HCT116 (cell line): ENCODE data around the gene POLE. TPM values are rescaled to one million over a fixed set of nuclear protein-coding genes. Genes with fewer than 3 reads are reported as not detected.

Experiments used
- ATAC-seq: fragments of 200-7000 bp; cut with Tn5 transposase; 2 replicates; pipeline ENCODE4 v1.9.1; 2020; ENCODE audit warnings: mild to moderate bottlenecking, moderate library complexity
- BruUV-seq: library from RNA; stranded (reverse); fragments of 400-500 nt; replicated peaks from 2 replicates; lab custom pipeline; 2021; lab: Mats Ljungman, UMichigan
- CTCF ChIA-PET: fragments of 300-600 bp; sonication (Branson Sonifier 250); formaldehyde crosslinking; loops from one replicate; lab custom pipeline; 2021; ENCODE audit warnings: antibody characterized with exemption; lab: Charles Lee
- POLR2A ChIA-PET: fragments of 300-600, 350-600 bp; sonication (Branson Sonifier 250); formaldehyde crosslinking; loops from one replicate; lab custom pipeline; 2021; ENCODE audit warnings: antibody characterized with exemption; lab: Charles Lee
- RAD21 ChIA-PET, 2 experiments: fragments of 300-600 bp; sonication (Branson Sonifier 250); formaldehyde crosslinking; loops; one replicate each; lab custom pipeline; 2023; ENCODE audit warnings: low total read pairs in 2 of 2; ENCODE audit not compliant: uncharacterized antibody in 2 of 2, unreplicated experiment in 2 of 2, low non-redundant PET in 1 of 2; lab: Charles Lee
- DNase-seq: peaks from one replicate; pipeline ENCODE4 v3.0.0-alpha.2; 2010; ENCODE audit warnings: low read depth, low spot score
- H2AFZ ChIP-seq: fragments of 200-600 bp; shearing (Covaris generic), sonication (generic); 2 replicates; pipeline ENCODE4 v1.6.1; 2017; ENCODE audit warnings: low read depth, mixed run types, mixed read lengths, antibody characterized with exemption, low read length; ENCODE audit not compliant: poor library complexity, severe bottlenecking
- H3K27ac ChIP-seq: 2 replicates; pipeline ENCODE4 v1.5.1; 2012; ENCODE audit warnings: low read depth, low read length
- H3K27me3 ChIP-seq: fragments of 200-600 bp; sonication (generic); 2 replicates; pipeline ENCODE4 v1.6.1; 2016; ENCODE audit warnings: mixed run types, low read length, mixed read lengths; ENCODE audit not compliant: insufficient read depth
- H3K36me3 ChIP-seq, 2 experiments: fragments of 200-500 bp in 1 of 2; fragments of 200-600 bp in 1 of 2; sonication (Bioruptor generic) in 1 of 2; sonication (generic) in 1 of 2; 2 replicates each; pipeline versions ENCODE4 v1.5.1 to v1.6.1; 2014 to 2016; ENCODE audit warnings: low read length in 2 of 2, inconsistent platforms in 1 of 2, mixed read lengths in 1 of 2, mixed run types in 1 of 2; ENCODE audit not compliant: insufficient read depth in 2 of 2, control insufficient read depth in 1 of 2
- H3K4me1 ChIP-seq, 2 experiments: fragments of 200-600 bp in 1 of 2; sonication (generic) in 1 of 2; 2 replicates each; pipeline versions ENCODE4 v1.5.1 to v1.6.1; 2012 to 2017; ENCODE audit warnings: low read length in 2 of 2, inconsistent platforms in 1 of 2, mild to moderate bottlenecking in 1 of 2, mixed read lengths in 1 of 2, mixed run types in 1 of 2, moderate library complexity in 1 of 2; ENCODE audit not compliant: insufficient read depth in 2 of 2, control insufficient read depth in 1 of 2
- H3K4me2 ChIP-seq: fragments of 200-600 bp; sonication (generic); 2 replicates; pipeline ENCODE4 v1.6.1; 2017; ENCODE audit warnings: mixed run types, low read length, mixed read lengths
- H3K4me3 ChIP-seq, 2 experiments: fragments of 200-600 bp in 1 of 2; sonication (generic) in 1 of 2; replicated peaks in 1 of 2; 2 replicates each; pipeline ENCODE4 v1.5.1; 2011 to 2016; ENCODE audit warnings: low read length in 2 of 2, control low read depth in 1 of 2, low read depth in 1 of 2, mild to moderate bottlenecking in 1 of 2, mixed read lengths in 1 of 2, mixed run types in 1 of 2
- H3K79me2 ChIP-seq: fragments of 200-600 bp; sonication (generic); 2 replicates; pipeline ENCODE4 v1.6.1; 2017; ENCODE audit warnings: mild to moderate bottlenecking, mixed run types, low read length, moderate library complexity, mixed read lengths; ENCODE audit not compliant: insufficient read depth
- H3K9ac ChIP-seq: fragments of 200-600 bp; sonication (generic); 2 replicates; pipeline ENCODE4 v1.6.1; 2016; ENCODE audit warnings: low read length, mixed read lengths
- H3K9me2 ChIP-seq: fragments of 200-600 bp; sonication (generic), shearing (Covaris generic); 2 replicates; pipeline ENCODE4 v1.6.1; 2017; ENCODE audit warnings: mixed run types, mild to moderate bottlenecking, moderate library complexity; ENCODE audit not compliant: insufficient read depth
- H3K9me3 ChIP-seq, 2 experiments: fragments of 200-500 bp in 1 of 2; fragments of 200-600 bp in 1 of 2; sonication (Bioruptor generic) in 1 of 2; sonication (generic) in 1 of 2; 2 replicates each; pipeline ENCODE4 v1.6.1; 2014 to 2017; ENCODE audit warnings: low read length in 2 of 2, mixed read lengths in 2 of 2, inconsistent platforms in 1 of 2, low read depth in 1 of 2, mild to moderate bottlenecking in 1 of 2, mixed run types in 1 of 2, moderate library complexity in 1 of 2; ENCODE audit not compliant: control insufficient read depth in 1 of 2, insufficient read depth in 1 of 2
- H4K20me1 ChIP-seq: fragments of 200-600 bp; sonication (generic), shearing (Covaris generic); 2 replicates; pipeline ENCODE4 v1.6.1; 2017; ENCODE audit warnings: mixed run types, mild to moderate bottlenecking, moderate library complexity; ENCODE audit not compliant: insufficient read depth
- CEBPB ChIP-seq: IDR thresholded peaks from 2 replicates; pipeline ENCODE4 v1.6.1; 2012; ENCODE audit warnings: low read depth
- EGR1 ChIP-seq: IDR thresholded peaks from 2 replicates; pipeline ENCODE4 v1.6.1; 2012; ENCODE audit warnings: low read depth
- ELF1 ChIP-seq: IDR thresholded peaks from 2 replicates; pipeline ENCODE4 v1.6.1; 2012; ENCODE audit warnings: low read depth, borderline replicate concordance
- EZH2 ChIP-seq: fragments of 200-600 bp; sonication (generic); IDR thresholded peaks from 2 replicates; pipeline ENCODE4 v1.6.1; 2017; ENCODE audit warnings: antibody characterized with exemption, mixed run types
- EZH2phosphoT487 ChIP-seq: fragments of 200-600 bp; IDR thresholded peaks from 2 replicates; pipeline ENCODE4 v1.6.1; 2018; ENCODE audit warnings: antibody characterized with exemption, borderline replicate concordance
- FOSL1 ChIP-seq: IDR thresholded peaks from 2 replicates; pipeline ENCODE4 v1.6.1; 2012; ENCODE audit warnings: low read depth
- POLR2A ChIP-seq: IDR thresholded peaks from 2 replicates; pipeline ENCODE4 v1.7.0; 2011; ENCODE audit warnings: borderline replicate concordance; ENCODE audit not compliant: insufficient read depth, insufficient read length; ENCODE audit errors: extremely low read depth
- RAD21 ChIP-seq: IDR thresholded peaks from 2 replicates; pipeline ENCODE4 v1.6.1; 2012; ENCODE audit warnings: low read depth, mild to moderate bottlenecking
- SIN3A ChIP-seq: IDR thresholded peaks from 2 replicates; pipeline ENCODE4 v1.6.1; 2012; ENCODE audit warnings: low read depth
- SP1 ChIP-seq: IDR thresholded peaks from 2 replicates; pipeline ENCODE4 v1.6.1; 2012; ENCODE audit warnings: low read depth
- SRF ChIP-seq: IDR thresholded peaks from 2 replicates; pipeline ENCODE4 v1.6.1; 2012; ENCODE audit warnings: low read depth
- TCF7L2 ChIP-seq: IDR thresholded peaks from 2 replicates; pipeline ENCODE4 v1.7.0; 2011; ENCODE audit warnings: borderline replicate concordance, inconsistent platforms; ENCODE audit not compliant: insufficient read depth, insufficient read length; ENCODE audit errors: extremely low read depth
- YY1 ChIP-seq: IDR thresholded peaks from 2 replicates; pipeline ENCODE4 v1.6.1; 2011; ENCODE audit warnings: low read length, low read depth, moderate library complexity, mild to moderate bottlenecking; ENCODE audit not compliant: insufficient replicate concordance; ENCODE audit errors: extremely low read depth
- ZFX ChIP-seq: fragments of 450-650 bp; IDR thresholded peaks from 2 replicates; pipeline ENCODE4 v1.6.1; 2017
- ZNF274 ChIP-seq: fragments of 200-500 bp; sonication (Bioruptor generic); IDR thresholded peaks from 2 replicates; pipeline ENCODE4 v1.6.1; 2014; ENCODE audit warnings: mild to moderate bottlenecking, low read depth, low read length, inconsistent platforms
- intact Hi-C: fragments of 100-400 bp; cut with micrococcal nuclease; formaldehyde crosslinking; loops from 2 replicates; pipeline ENCODE4 v1.10.0; 2022
- total RNA-seq: library from RNA; stranded (reverse); gene quantifications from one replicate; pipeline ENCODE4 v1.2.1, GENCODE V29; 2021; ENCODE audit not compliant: unreplicated experiment
- TF ChIP-seq, protein P1 (sequence below), 3 experiments: fragments of 200-600 bp in 1 of 3; sonication (generic) in 1 of 3; IDR thresholded peaks in 2 of 3; conservative IDR thresholded peaks in 1 of 3; 2 replicates each; pipeline ENCODE4 v1.5.1; 2012 to 2017; ENCODE audit warnings: low read depth in 2 of 3, low read length in 2 of 3, antibody characterized with exemption in 1 of 3, borderline replicate concordance in 1 of 3, control low read depth in 1 of 3, mild to moderate bottlenecking in 1 of 3, mixed read lengths in 1 of 3, mixed run types in 1 of 3, moderate library complexity in 1 of 3; ENCODE audit not compliant: insufficient read depth in 1 of 3
- TF ChIP-seq, protein P2 (sequence below): IDR thresholded peaks from 2 replicates; pipeline ENCODE4 v1.6.1; 2012; ENCODE audit warnings: low read depth
- TF ChIP-seq, protein P3 (sequence below): IDR thresholded peaks from 2 replicates; pipeline ENCODE4 v1.6.1; 2012

The POLE gene
- total RNA-seq, 1 experiment from 2014 or later = 128 TPM

DNA sequence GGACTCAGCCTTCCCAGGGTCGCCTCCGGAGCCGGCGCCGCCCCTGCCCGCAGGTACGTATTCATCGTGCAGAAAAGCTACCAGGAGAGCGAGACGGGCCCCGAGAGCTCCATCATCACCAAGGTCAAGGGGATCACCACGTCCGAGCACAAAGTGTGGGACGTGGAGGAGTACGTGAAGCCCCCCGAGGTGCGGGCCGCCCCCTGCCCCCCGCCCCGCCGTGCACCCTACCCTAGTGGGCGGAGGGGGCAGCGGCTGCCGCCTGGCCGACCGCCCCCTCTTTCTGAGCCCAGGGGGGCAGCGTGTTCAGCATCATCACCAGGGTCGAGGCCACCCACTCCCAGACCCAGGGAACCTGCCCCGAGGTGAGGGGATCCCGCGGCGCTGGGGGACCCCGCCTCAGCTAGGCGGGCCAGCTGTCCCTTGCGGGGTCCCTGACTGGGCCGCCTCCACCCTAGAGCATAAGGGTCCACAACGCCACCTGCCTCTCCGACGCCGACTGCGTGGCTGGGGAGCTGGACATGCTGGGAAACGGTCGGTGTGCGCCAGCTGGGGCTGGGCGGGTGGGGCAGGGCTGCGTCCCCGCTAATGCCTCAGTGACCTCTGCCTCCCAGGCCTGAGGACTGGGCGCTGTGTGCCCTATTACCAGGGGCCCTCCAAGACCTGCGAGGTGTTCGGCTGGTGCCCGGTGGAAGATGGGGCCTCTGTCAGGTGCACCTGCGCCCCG, 67.6 kb downstream of the POLE start:
- ChIA-PET CTCF (no interaction called here), POLR2A (no interaction called here), RAD21 (no interaction called here)
- no peaks in the 10 kb centered on the region for H3K9me3 ChIP-seq
- ATAC-seq (no peak), DNase-seq (no peak)
- no peak overlapping the region for H2AFZ ChIP-seq
- no peaks in the 10 kb centered on the region for H4K20me1 ChIP-seq
- no peak overlapping the region for H3K27ac ChIP-seq
- TF ChIP-seq, protein P1, sequence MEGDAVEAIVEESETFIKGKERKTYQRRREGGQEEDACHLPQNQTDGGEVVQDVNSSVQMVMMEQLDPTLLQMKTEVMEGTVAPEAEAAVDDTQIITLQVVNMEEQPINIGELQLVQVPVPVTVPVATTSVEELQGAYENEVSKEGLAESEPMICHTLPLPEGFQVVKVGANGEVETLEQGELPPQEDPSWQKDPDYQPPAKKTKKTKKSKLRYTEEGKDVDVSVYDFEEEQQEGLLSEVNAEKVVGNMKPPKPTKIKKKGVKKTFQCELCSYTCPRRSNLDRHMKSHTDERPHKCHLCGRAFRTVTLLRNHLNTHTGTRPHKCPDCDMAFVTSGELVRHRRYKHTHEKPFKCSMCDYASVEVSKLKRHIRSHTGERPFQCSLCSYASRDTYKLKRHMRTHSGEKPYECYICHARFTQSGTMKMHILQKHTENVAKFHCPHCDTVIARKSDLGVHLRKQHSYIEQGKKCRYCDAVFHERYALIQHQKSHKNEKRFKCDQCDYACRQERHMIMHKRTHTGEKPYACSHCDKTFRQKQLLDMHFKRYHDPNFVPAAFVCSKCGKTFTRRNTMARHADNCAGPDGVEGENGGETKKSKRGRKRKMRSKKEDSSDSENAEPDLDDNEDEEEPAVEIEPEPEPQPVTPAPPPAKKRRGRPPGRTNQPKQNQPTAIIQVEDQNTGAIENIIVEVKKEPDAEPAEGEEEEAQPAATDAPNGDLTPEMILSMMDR (IDR thresholded peaks at IDR 0.05 in 2 of 3, conservative IDR thresholded peaks at IDR 0.05 in 1 of 3; ENCODE audit: borderline replicate concordance in 1 of 3, insufficient read depth in 1 of 3, low read depth in 2 of 3, low read length in 2 of 3) = no peak
- TF ChIP-seq ZNF274 = no peak
- no peak for TF ChIP-seq FOSL1
- TF ChIP-seq TCF7L2 = no peak
- no peak for TF ChIP-seq ZFX
- TF ChIP-seq SIN3A = no peak
- TF ChIP-seq SP1 = no peak
- no peak for TF ChIP-seq EGR1
- TF ChIP-seq EZH2phosphoT487 = no peak
- TF ChIP-seq, protein P2, sequence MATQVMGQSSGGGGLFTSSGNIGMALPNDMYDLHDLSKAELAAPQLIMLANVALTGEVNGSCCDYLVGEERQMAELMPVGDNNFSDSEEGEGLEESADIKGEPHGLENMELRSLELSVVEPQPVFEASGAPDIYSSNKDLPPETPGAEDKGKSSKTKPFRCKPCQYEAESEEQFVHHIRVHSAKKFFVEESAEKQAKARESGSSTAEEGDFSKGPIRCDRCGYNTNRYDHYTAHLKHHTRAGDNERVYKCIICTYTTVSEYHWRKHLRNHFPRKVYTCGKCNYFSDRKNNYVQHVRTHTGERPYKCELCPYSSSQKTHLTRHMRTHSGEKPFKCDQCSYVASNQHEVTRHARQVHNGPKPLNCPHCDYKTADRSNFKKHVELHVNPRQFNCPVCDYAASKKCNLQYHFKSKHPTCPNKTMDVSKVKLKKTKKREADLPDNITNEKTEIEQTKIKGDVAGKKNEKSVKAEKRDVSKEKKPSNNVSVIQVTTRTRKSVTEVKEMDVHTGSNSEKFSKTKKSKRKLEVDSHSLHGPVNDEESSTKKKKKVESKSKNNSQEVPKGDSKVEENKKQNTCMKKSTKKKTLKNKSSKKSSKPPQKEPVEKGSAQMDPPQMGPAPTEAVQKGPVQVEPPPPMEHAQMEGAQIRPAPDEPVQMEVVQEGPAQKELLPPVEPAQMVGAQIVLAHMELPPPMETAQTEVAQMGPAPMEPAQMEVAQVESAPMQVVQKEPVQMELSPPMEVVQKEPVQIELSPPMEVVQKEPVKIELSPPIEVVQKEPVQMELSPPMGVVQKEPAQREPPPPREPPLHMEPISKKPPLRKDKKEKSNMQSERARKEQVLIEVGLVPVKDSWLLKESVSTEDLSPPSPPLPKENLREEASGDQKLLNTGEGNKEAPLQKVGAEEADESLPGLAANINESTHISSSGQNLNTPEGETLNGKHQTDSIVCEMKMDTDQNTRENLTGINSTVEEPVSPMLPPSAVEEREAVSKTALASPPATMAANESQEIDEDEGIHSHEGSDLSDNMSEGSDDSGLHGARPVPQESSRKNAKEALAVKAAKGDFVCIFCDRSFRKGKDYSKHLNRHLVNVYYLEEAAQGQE = no peak
- no peak for TF ChIP-seq CEBPB
- no peak for TF ChIP-seq POLR2A
- no peak for TF ChIP-seq RAD21
- no peak for TF ChIP-seq ELF1
- TF ChIP-seq, protein P3, sequence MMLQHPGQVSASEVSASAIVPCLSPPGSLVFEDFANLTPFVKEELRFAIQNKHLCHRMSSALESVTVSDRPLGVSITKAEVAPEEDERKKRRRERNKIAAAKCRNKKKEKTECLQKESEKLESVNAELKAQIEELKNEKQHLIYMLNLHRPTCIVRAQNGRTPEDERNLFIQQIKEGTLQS = no peak
- TF ChIP-seq SRF = no peak
- no peak for TF ChIP-seq EZH2
- TF ChIP-seq YY1 = no peak
- H3K79me2 ChIP-seq = no peaks in the 10 kb centered on the region
- no peaks in the 10 kb centered on the region for H3K27me3 ChIP-seq
- H3K4me2 ChIP-seq = no peak overlapping the region
- intact Hi-C loops = loop anchor here (5.0 kb wide), 1 partner anchor 467 kb away; no protein-coding TSS in a partner anchor
- peaks cover 0 to 21% of the 10 kb centered on the region in 2 experiments; a peak in 2 of 4 replicates for H3K4me1 ChIP-seq
- H3K36me3 ChIP-seq = peaks cover 3 to 7% of the 10 kb centered on the region in 2 experiments; a peak in 2 of 4 replicates
- H3K9ac ChIP-seq = no peak overlapping the region
- H3K9me2 ChIP-seq = no peaks in the 10 kb centered on the region
- H3K4me3 ChIP-seq = no peak overlapping the region
- BruUV-seq = no TSS peak
